Activated naive CD4-positive, alpha-beta T cell treated with anti-CD3 and anti-CD28 coated beads, Interleukin-2, amount 10 ng/mL, durations not matched to agents 7 days and 5 days (primary cell): ENCODE measurements around the gene RAX2.
"Not testable (repeated sequence)": the region's sequence is repeated elsewhere in the genome, so short reads cannot be mapped to it uniquely, and the experiment has no call there.

ENCODE experiments used
- CTCF ChIA-PET: fragments of 350-600 bp; sonication (Branson Sonifier 250); formaldehyde crosslinking; loops from one replicate; lab custom pipeline; 2021; ENCODE audit warnings: antibody characterized with exemption; lab: Charles Lee
- DNase-seq: peaks from one replicate; pipeline ENCODE4 v3.0.0-alpha.2; 2020
- H3K27ac Mint-ChIP-seq: one replicate; pipeline ENCODE4 v1.8.0; 2021; ENCODE audit warnings: mild to moderate bottlenecking, moderate library complexity, mixed read lengths
- H3K27me3 Mint-ChIP-seq: one replicate; pipeline ENCODE4 v1.8.0; 2021; ENCODE audit warnings: mild to moderate bottlenecking, mixed read lengths
- H3K36me3 Mint-ChIP-seq: one replicate; pipeline ENCODE4 v1.8.0; 2021; ENCODE audit warnings: mixed read lengths
- H3K4me1 Mint-ChIP-seq: one replicate; pipeline ENCODE4 v1.8.0; 2021; ENCODE audit warnings: mixed read lengths
- H3K4me3 Mint-ChIP-seq: one replicate; pipeline ENCODE4 v1.8.0; 2021; ENCODE audit warnings: mild to moderate bottlenecking, moderate library complexity, mixed read lengths
- H3K9me3 Mint-ChIP-seq: one replicate; pipeline ENCODE4 v1.8.0; 2021; ENCODE audit warnings: mixed read lengths

RAX2 gene

DNA sequence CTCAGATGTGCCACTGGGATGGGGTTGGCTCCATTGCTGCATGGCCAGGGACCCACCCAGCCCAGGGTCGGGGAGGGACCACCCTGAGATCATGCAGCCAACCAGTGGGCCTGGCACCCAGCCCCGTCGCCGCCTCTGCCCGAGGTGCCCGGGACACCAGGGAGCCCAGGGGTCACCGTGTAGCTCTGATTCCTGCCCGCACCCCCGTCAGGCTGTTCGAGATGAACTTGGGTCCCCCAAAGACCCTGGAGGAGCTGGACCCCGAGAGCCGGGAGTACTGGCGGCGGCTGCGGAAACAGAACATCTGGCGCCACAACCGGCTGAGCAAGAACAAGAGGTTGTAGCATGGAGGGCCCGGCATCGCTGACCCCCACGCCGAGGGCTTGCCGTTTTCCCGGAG, 5.0 kb downstream of the RAX2 start:
- Mint-ChIP-seq H3K27me3 (peaks cover 6% of the 10 kb centered on the region), H3K4me1 (peaks cover 24% of the 10 kb centered on the region)

GRCh38 chr19:3766520-3766919, 5.5 kb downstream of the RAX2 start:
- Mint-ChIP-seq H3K27ac (peak overlapping the region; percentile 85), H3K4me1 (peaks cover 28% of the 10 kb centered on the region), H3K27me3 (peaks cover 6% of the 10 kb centered on the region), H3K4me3 (peak overlapping the region; percentile 67), H3K36me3 (peaks cover 21% of the 10 kb centered on the region), H3K9me3 (no peaks in the 10 kb centered on the region)
- DNase-seq, result peak; percentile 45
- CTCF ChIA-PET, result no interaction called here

More for the DNA sequence above, 5.0 kb downstream of the RAX2 start:
- no peak for DNase-seq
- H3K36me3 Mint-ChIP-seq, result peaks cover 21% of the 10 kb centered on the region
- no peaks in the 10 kb centered on the region for H3K9me3 Mint-ChIP-seq
- CTCF ChIA-PET, result interaction anchor here (0.7 to 0.9 kb wide), 2 partner anchors 17 to 51 kb away, joined by 3 read pairs; no protein-coding TSS in a partner anchor
- peak overlapping the region; percentile 85 for H3K27ac Mint-ChIP-seq
- H3K4me3 Mint-ChIP-seq, result peak overlapping the region; percentile 67

- H3K36me3 Mint-ChIP-seq, result peaks cover 24% of the 10 kb centered on the region
- H3K9me3 Mint-ChIP-seq, CTCF ChIA-PET, DNase-seq, H3K4me3 Mint-ChIP-seq, H3K27me3 Mint-ChIP-seq, H3K27ac Mint-ChIP-seq: not testable (repeated sequence)
- H3K4me1 Mint-ChIP-seq, result peaks cover 36% of the 10 kb centered on the region
Measured at GRCh38 chr19:3765757-3766156, 6.3 kb downstream of the RAX2 start.

GRCh38 chr19:3765121-3765520, 6.9 kb downstream of the RAX2 start:
- Mint-ChIP-seq H3K27me3 (peaks cover 6% of the 10 kb centered on the region), H3K9me3 (no peaks in the 10 kb centered on the region), H3K4me3 (no peak overlapping the region), H3K4me1 (peaks cover 42% of the 10 kb centered on the region), H3K36me3 (peaks cover 24% of the 10 kb centered on the region), H3K27ac (no peak overlapping the region)
- no peak for DNase-seq
- CTCF ChIA-PET, result interaction anchor here (5.0 kb wide), 1 partner anchor 55 kb away, joined by 50 read pairs; no protein-coding TSS in a partner anchor

DNA sequence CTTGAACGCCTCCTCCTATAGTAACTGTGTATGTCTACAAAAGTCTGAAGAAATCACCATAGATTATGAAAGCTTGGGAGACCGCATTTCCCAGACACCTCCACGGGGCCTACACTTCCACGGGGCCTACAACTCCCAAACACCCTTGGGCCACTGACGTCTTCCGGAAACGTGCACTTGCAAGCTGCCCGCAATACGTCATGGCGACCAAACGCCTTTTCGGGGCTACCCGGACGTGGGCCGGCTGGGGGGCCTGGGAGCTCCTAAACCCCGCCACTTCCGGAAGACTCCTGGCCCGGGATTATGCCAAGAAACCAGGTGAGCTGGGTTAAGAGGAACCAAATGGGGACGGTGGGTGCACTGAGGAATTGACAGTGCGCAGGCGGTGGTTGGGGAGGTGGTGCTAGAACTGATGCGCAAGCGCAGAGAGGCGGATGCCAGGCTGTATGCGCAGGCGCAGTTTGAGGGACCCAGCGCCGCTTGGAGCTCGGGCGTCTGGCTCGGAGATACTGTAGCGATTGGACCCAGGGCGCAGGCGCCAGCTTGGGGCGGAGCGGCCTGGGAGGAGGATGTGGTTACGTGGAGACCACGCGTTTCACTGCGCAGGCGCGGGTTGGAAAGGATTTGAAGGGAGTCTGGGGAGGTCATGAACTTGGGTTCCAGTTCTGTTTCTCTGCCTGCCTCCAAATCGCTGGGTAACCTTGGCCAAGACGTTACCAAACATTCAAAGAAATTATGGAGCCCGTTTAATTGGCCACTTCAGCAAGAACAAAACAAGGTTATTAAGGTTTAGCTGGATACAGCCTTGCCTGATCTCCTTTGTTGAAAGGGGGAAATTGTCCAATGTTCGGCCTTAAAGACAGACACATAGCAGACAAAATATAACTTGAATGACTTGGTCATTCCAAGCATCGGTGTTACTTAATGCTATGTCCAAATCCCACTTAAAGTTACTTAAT, 9.2 kb downstream of the RAX2 start, which contains the start of gene MRPL54:
MRPL54 (plus strand) TSS at position 182 of the 959 bp plus-strand sequence; CDS start at position 201, 19 bp downstream.
- Mint-ChIP-seq H3K9me3 (no peaks in the 10 kb centered on the region), H3K4me1 (peaks cover 50% of the 10 kb centered on the region), H3K4me3 (peak within 1 kb of the TSS; percentile 96), H3K36me3 (peaks cover 25% of the 10 kb centered on the region), H3K27me3 (peaks cover 6% of the 10 kb centered on the region), H3K27ac (peak within 1 kb of the TSS; percentile 100)
- peak; percentile 99 for DNase-seq
- CTCF ChIA-PET, result interaction anchor here (0.9 to 5.0 kb wide), 5 partner anchors 31 to 222 kb away, joined by 3 to 50 read pairs (median 3); partner anchors contain the start of gene EEF2

DNA sequence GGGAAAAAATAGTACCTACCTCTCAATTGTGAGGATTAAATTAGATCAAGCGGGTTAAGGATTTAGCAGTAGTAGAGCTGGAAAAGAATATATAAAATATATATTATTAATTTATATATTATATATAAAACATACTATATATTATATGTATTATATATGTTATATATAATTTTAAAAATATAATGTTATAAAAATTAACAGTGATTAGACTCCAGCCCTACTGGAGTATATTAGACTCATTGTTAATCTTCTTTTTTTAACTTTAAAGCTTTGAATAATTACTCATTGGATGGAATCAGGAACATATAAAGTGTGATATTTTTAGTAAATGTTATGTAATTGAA, 9.9 kb downstream of the RAX2 start:
- H3K27me3 Mint-ChIP-seq, result peaks cover 6% of the 10 kb centered on the region
- peak overlapping the region; percentile 100 for H3K27ac Mint-ChIP-seq
- no peaks in the 10 kb centered on the region for H3K9me3 Mint-ChIP-seq
- H3K4me1 Mint-ChIP-seq, result peaks cover 47% of the 10 kb centered on the region
- peak overlapping the region; percentile 96 for H3K4me3 Mint-ChIP-seq
- CTCF ChIA-PET, result interaction anchor here (0.9 to 5.0 kb wide), 5 partner anchors 32 to 223 kb away, joined by 3 to 50 read pairs (median 3); partner anchors contain the start of gene EEF2
- H3K36me3 Mint-ChIP-seq, result peaks cover 25% of the 10 kb centered on the region
- no peak for DNase-seq

- peaks cover 46% of the 10 kb centered on the region for H3K4me1 Mint-ChIP-seq
- peaks cover 25% of the 10 kb centered on the region for H3K36me3 Mint-ChIP-seq
- DNase-seq, result peak; percentile 95
- H3K27me3 Mint-ChIP-seq, result peaks cover 6% of the 10 kb centered on the region
- peak within 1 kb of the TSS; percentile 100 for H3K27ac Mint-ChIP-seq
- peak within 1 kb of the TSS; percentile 96 for H3K4me3 Mint-ChIP-seq
- no peaks in the 10 kb centered on the region for H3K9me3 Mint-ChIP-seq
- CTCF ChIA-PET, result interaction anchor here (0.7 to 5.0 kb wide), 5 partner anchors 33 to 238 kb away, joined by 3 to 50 read pairs (median 3); no protein-coding TSS in a partner anchor
Measured at GRCh38 chr19:3761382-3762129, 10.5 kb downstream of the RAX2 start, which contains the start of gene APBA3. TSS of gene APBA3 (minus strand) at chr19:3761692. CDS start at chr19:3760264, 1,428 bp downstream.

- peaks cover 42% of the 10 kb centered on the region for H3K4me1 Mint-ChIP-seq
- peaks cover 22% of the 10 kb centered on the region for H3K36me3 Mint-ChIP-seq
- H3K27ac Mint-ChIP-seq, result peak overlapping the region; percentile 97
- CTCF ChIA-PET, result interaction anchor here (0.7 to 5.0 kb wide), 2 partner anchors 59 to 238 kb away, joined by 3 to 50 read pairs; no protein-coding TSS in a partner anchor
- H3K4me3 Mint-ChIP-seq, result peak overlapping the region; percentile 96
- H3K27me3 Mint-ChIP-seq, result peaks cover 6% of the 10 kb centered on the region
- DNase-seq, result peak; percentile 41
- no peaks in the 10 kb centered on the region for H3K9me3 Mint-ChIP-seq
Measured at GRCh38 chr19:3760871-3761361, 11.1 kb downstream of the RAX2 start.

DNA sequence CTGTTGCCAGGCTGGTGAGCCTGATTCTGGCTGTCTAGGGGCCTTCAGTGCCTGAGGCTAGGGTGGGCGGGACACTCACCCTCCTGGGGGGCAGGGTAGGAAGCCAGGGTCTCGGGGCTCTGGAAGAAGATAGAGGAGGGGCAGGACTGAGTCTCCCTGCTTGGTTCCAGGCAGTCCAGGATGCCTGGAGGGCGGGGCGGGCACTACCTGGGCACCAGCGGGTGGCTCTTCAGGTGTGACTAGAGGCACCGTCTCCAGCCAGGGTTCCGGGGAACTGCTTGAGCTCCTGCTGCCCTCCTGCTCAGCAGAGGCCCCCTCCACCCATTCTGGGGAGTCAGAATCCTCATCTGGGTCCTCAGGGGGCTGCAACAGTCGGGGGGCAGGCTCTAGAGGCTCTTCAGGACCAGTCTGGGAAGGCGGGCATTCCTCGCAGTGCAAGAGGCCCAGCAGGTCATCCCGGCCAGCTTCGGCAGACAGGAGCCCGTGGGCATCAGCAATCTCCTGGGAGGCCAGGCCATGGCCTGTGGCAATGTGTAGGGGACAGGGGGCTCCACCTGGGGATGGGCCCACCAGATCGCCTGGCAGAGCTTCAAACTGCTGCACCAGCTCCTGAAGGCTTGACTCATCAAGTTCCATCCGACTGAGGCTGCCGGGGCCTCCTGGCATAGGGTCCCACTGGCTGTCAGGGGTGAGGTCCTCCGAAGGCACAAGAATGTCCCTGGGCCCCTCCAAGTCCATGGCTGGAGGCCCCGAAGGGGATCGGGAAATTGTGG, 12.4 kb downstream of the RAX2 start:
- H3K4me3 Mint-ChIP-seq, result peak overlapping the region; percentile 96
- H3K9me3 Mint-ChIP-seq, result no peaks in the 10 kb centered on the region
- CTCF ChIA-PET, result interaction anchor here (0.9 kb wide), 1 partner anchor 63 kb away, joined by 4 read pairs; no protein-coding TSS in a partner anchor
- DNase-seq, result no peak
- H3K27ac Mint-ChIP-seq, result no peak overlapping the region
- H3K36me3 Mint-ChIP-seq, result peaks cover 32% of the 10 kb centered on the region
- H3K4me1 Mint-ChIP-seq, result peaks cover 50% of the 10 kb centered on the region
- H3K27me3 Mint-ChIP-seq, result peaks cover 6% of the 10 kb centered on the region

DNA sequence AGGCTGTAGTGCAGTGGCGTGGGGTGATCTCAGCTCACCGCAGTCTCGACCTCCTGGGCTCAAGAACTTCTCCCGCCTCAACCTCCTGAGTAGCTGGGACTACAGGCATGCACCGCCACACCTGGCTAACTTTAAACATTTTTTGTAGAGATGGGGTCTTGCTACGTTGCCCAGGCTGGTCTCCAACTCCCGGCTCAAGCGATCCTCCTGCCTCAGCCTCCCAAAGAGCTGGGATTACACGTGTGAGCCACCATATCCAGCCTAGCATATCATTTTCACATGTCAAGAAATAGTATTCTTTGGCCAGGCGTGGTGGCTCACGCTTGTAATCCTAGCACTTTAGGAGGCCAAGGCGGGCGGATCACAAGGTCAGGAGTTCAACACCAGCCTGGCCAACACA, 13.7 kb downstream of the RAX2 start:
- Mint-ChIP-seq H3K36me3 (peaks cover 36% of the 10 kb centered on the region), H3K4me1 (peaks cover 49% of the 10 kb centered on the region)
- CTCF ChIA-PET, result interaction anchor here (0.9 kb wide), 1 partner anchor 64 kb away, joined by 4 read pairs; no protein-coding TSS in a partner anchor
- DNase-seq, H3K9me3 Mint-ChIP-seq, H3K4me3 Mint-ChIP-seq, H3K27ac Mint-ChIP-seq, H3K27me3 Mint-ChIP-seq: not testable (repeated sequence)

- H3K27ac Mint-ChIP-seq, H3K4me3 Mint-ChIP-seq, H3K9me3 Mint-ChIP-seq, DNase-seq, H3K27me3 Mint-ChIP-seq: not testable (repeated sequence)
- peaks cover 35% of the 10 kb centered on the region for H3K36me3 Mint-ChIP-seq
- CTCF ChIA-PET, result interaction anchor here (0.6 kb wide), 1 partner anchor 423 kb away, joined by 3 read pairs; no protein-coding TSS in a partner anchor
- H3K4me1 Mint-ChIP-seq, result peaks cover 43% of the 10 kb centered on the region
Measured at GRCh38 chr19:3757705-3758104, 14.3 kb downstream of the RAX2 start.

GRCh38 chr19:3753631-3754410, 18.2 kb downstream of the RAX2 start:
- Mint-ChIP-seq H3K27ac (no peak overlapping the region), H3K4me3 (no peak overlapping the region), H3K9me3 (no peaks in the 10 kb centered on the region), H3K4me1 (peaks cover 14% of the 10 kb centered on the region), H3K27me3 (no peaks in the 10 kb centered on the region), H3K36me3 (peaks cover 43% of the 10 kb centered on the region)
- no peak for DNase-seq
- CTCF ChIA-PET, result no interaction called here
